GM12878 (cell line): ENCODE data around the gene CTNNAL1.

ENCODE experiments used
- CHD1 ChIP-seq: IDR thresholded peaks from 2 replicates; pipeline ENCODE4 v1.6.1; 2012; ENCODE audit warnings: low read depth, low read length, improper control_type of control experiment
- ETV6 ChIP-seq, 2 experiments: fragments of 450-650 bp in 1 of 2; IDR thresholded peaks in 1 of 2; conservative IDR thresholded peaks in 1 of 2; 2 replicates each; pipeline ENCODE4 v1.6.1; 2014; ENCODE audit warnings: antibody characterized with exemption in 1 of 2, borderline replicate concordance in 1 of 2, low read depth in 1 of 2, mild to moderate bottlenecking in 1 of 2, moderate library complexity in 1 of 2
- FOXM1 ChIP-seq: IDR thresholded peaks from 2 replicates; pipeline ENCODE4 v1.6.1; 2012; ENCODE audit warnings: low read depth, mild to moderate bottlenecking, inconsistent platforms, low read length, moderate library complexity
- KAT2A ChIP-seq: conservative IDR thresholded peaks from 2 replicates; pipeline ENCODE4 v1.6.1; 2011; ENCODE audit warnings: low read depth, low read length; ENCODE audit not compliant: control insufficient read depth
- MXI1 ChIP-seq: fragments of 150-350 bp; IDR thresholded peaks from 2 replicates; pipeline ENCODE4 v1.6.1; 2011; ENCODE audit warnings: low read depth, mild to moderate bottlenecking, inconsistent platforms, low read length, improper control_type of control experiment
- PML ChIP-seq: IDR thresholded peaks from 2 replicates; pipeline ENCODE4 v1.6.1; 2012; ENCODE audit warnings: low read length, inconsistent platforms
- POLR2A ChIP-seq: IDR thresholded peaks from 2 replicates; pipeline ENCODE4 v1.6.1; 2011; ENCODE audit warnings: low read depth, mild to moderate bottlenecking, low read length
- POLR2AphosphoS2 ChIP-seq: IDR thresholded peaks from 2 replicates; pipeline ENCODE4 v1.6.1; 2011; ENCODE audit warnings: low read depth, mild to moderate bottlenecking, low read length, improper control_type of control experiment, moderate library complexity
- RB1 ChIP-seq: fragments of 450-650 bp; formaldehyde crosslinking; IDR thresholded peaks from 2 replicates; pipeline ENCODE4 v1.6.1; 2017; ENCODE audit warnings: mild to moderate bottlenecking, borderline replicate concordance
- SKIL ChIP-seq: fragments of 450-650 bp; IDR thresholded peaks from 2 replicates; pipeline ENCODE4 v1.6.1; 2017; ENCODE audit warnings: mild to moderate bottlenecking, low read depth, inconsistent platforms; ENCODE audit not compliant: poor library complexity, severe bottlenecking
- SMC3 ChIP-seq: IDR thresholded peaks from 2 replicates; pipeline ENCODE4 v1.6.1; 2011; ENCODE audit warnings: low read length, improper control_type of control experiment, borderline replicate concordance
- USF1 ChIP-seq: IDR thresholded peaks from 2 replicates; pipeline ENCODE4 v1.6.1; 2011; ENCODE audit warnings: borderline replicate concordance, low read depth, mild to moderate bottlenecking, moderate library complexity, mixed read lengths, low read length; ENCODE audit not compliant: insufficient read depth; ENCODE audit errors: extremely low read length

- no peak for TF ChIP-seq KAT2A
- no peak for TF ChIP-seq FOXM1
- no peak for TF ChIP-seq USF1
- TF ChIP-seq POLR2AphosphoS2, result no peak
- no peak for TF ChIP-seq POLR2A
- TF ChIP-seq PML, result no peak
- TF ChIP-seq RB1, result no peak
- TF ChIP-seq SMC3, result no peak
- no peak for TF ChIP-seq CHD1
- no peak for TF ChIP-seq ETV6 (conservative IDR thresholded peaks at IDR 0.05 in 1 of 2, IDR thresholded peaks at IDR 0.05 in 1 of 2; ENCODE audit: borderline replicate concordance in 1 of 2, low read depth in 1 of 2)
- no peak for TF ChIP-seq SKIL
- no peak for TF ChIP-seq MXI1
Measured at GRCh38 chr9:108996643-108997042, 16.7 kb downstream of the CTNNAL1 start.
